SK-N-SH (cell line): ENCODE measurements around the gene SAMD5. TPM values are rescaled to one million over a fixed set of nuclear protein-coding genes. Genes with fewer than 3 reads are reported as not detected.

Source experiments
- CTCF ChIA-PET: fragments of 300-600, 350-600 bp; formaldehyde crosslinking; extraction: SDS; loops from one replicate; lab custom pipeline; 2021; lab: Yijun Ruan, JAX
- POLR2A ChIA-PET: fragments of 350-600 bp; sonication (Branson Sonifier 250); formaldehyde crosslinking; extraction: SDS; loops from one replicate; lab custom pipeline; 2020; ENCODE audit warnings: antibody characterized with exemption, inconsistent platforms; lab: Yijun Ruan, JAX
- DNase-seq: peaks from one replicate; pipeline ENCODE4 v3.0.0; 2012
- H2AFZ ChIP-seq: fragments of 200-600 bp; sonication (generic); 2 replicates; pipeline ENCODE4 v1.8.1; 2016; ENCODE audit warnings: antibody characterized with exemption, mild to moderate bottlenecking, low read depth
- H3F3A ChIP-seq: fragments of 200-600 bp; sonication (generic); replicated peaks from 2 replicates; pipeline ENCODE3; 2016; ENCODE audit warnings: antibody characterized with exemption, mild to moderate bottlenecking; ENCODE audit not compliant: insufficient read depth
- H3K27ac ChIP-seq, 2 experiments: fragments of 200-500 bp in 1 of 2; fragments of 200-600 bp in 1 of 2; sonication (Bioruptor generic) in 1 of 2; sonication (generic), shearing (Covaris generic) in 1 of 2; 2 replicates each; pipeline versions ENCODE4 v1.5.1 to v1.6.1; 2014 to 2016; ENCODE audit warnings: low read depth in 2 of 2, inconsistent platforms in 1 of 2, low read length in 1 of 2, mild to moderate bottlenecking in 1 of 2, mixed read lengths in 1 of 2
- H3K27me3 ChIP-seq: fragments of 200-600 bp; sonication (generic), shearing (Covaris generic); 2 replicates; pipeline ENCODE4 v1.6.1; 2016; ENCODE audit warnings: mixed run types; ENCODE audit not compliant: insufficient read depth
- H3K36me3 ChIP-seq, 2 experiments: fragments of 200-500 bp in 1 of 2; fragments of 200-600 bp in 1 of 2; sonication (Bioruptor generic) in 1 of 2; sonication (generic) in 1 of 2; replicated peaks in 1 of 2; 2 replicates each; pipeline versions ENCODE3 to v1.5.1; 2014 to 2016; ENCODE audit warnings: low read length in 1 of 2, mild to moderate bottlenecking in 1 of 2; ENCODE audit not compliant: insufficient read depth in 2 of 2, control insufficient read depth in 1 of 2
- H3K4me1 ChIP-seq, 2 experiments: fragments of 200-500 bp in 1 of 2; fragments of 200-600 bp in 1 of 2; sonication (Bioruptor generic) in 1 of 2; sonication (generic), shearing (Covaris generic) in 1 of 2; 2 replicates each; pipeline versions ENCODE4 v1.5.1 to v1.6.1; 2014 to 2016; ENCODE audit warnings: low read depth in 1 of 2, low read length in 1 of 2, mixed run types in 1 of 2; ENCODE audit not compliant: insufficient read depth in 2 of 2, control insufficient read depth in 1 of 2
- H3K4me2 ChIP-seq: fragments of 200-600 bp; sonication (generic), shearing (Covaris generic); 2 replicates; pipeline ENCODE4 v1.6.1; 2017; ENCODE audit warnings: mixed run types
- H3K4me3 ChIP-seq, 2 experiments: fragments of 200-500 bp in 1 of 2; fragments of 200-600 bp in 1 of 2; sonication (Bioruptor generic) in 1 of 2; sonication (generic), shearing (Covaris generic) in 1 of 2; 2 replicates each; pipeline versions ENCODE4 v1.5.1 to v1.8.1; 2014 to 2016; ENCODE audit warnings: low read depth in 2 of 2, inconsistent platforms in 1 of 2, low read length in 1 of 2, mild to moderate bottlenecking in 1 of 2, mixed read lengths in 1 of 2, moderate library complexity in 1 of 2
- H3K79me2 ChIP-seq: fragments of 200-600 bp; sonication (generic); 2 replicates; pipeline ENCODE4 v1.8.1; 2017; ENCODE audit warnings: mild to moderate bottlenecking; ENCODE audit not compliant: insufficient read depth
- H3K9ac ChIP-seq: fragments of 200-600 bp; sonication (generic); 2 replicates; pipeline ENCODE4 v1.6.1; 2017; ENCODE audit warnings: mixed run types
- H3K9me2 ChIP-seq: fragments of 200-600 bp; sonication (generic); 2 replicates; pipeline ENCODE4 v1.6.1; 2017; ENCODE audit warnings: mixed run types
- H3K9me3 ChIP-seq: fragments of 200-600 bp; sonication (generic); 2 replicates; pipeline ENCODE4 v1.6.1; 2017; ENCODE audit warnings: mixed run types, mild to moderate bottlenecking, moderate library complexity
- H4K20me1 ChIP-seq: fragments of 200-600 bp; sonication (generic); 2 replicates; pipeline ENCODE4 v1.6.1; 2017; ENCODE audit warnings: mild to moderate bottlenecking, mixed run types; ENCODE audit not compliant: insufficient read depth
- CHD2 ChIP-seq: fragments of 150-350 bp; IDR thresholded peaks from 2 replicates; pipeline ENCODE4 v1.6.1; 2018; ENCODE audit warnings: low read length; ENCODE audit not compliant: partially characterized antibody
- CTCF ChIP-seq: fragments of 200-600 bp; sonication (generic); IDR thresholded peaks from 2 replicates; pipeline ENCODE4 v1.6.1; 2017; ENCODE audit warnings: antibody characterized with exemption, mild to moderate bottlenecking, moderate library complexity
- ELF1 ChIP-seq: IDR thresholded peaks from 2 replicates; pipeline ENCODE4 v1.4.0; 2012
- EZH2phosphoT487 ChIP-seq: fragments of 200-600 bp; sonication (generic); IDR thresholded peaks from 2 replicates; pipeline ENCODE4 v1.6.1; 2017; ENCODE audit warnings: low read depth, mixed run types, mild to moderate bottlenecking, antibody characterized with exemption, moderate library complexity, borderline replicate concordance
- FOSL2 ChIP-seq: IDR thresholded peaks from 2 replicates; pipeline ENCODE4 v1.4.0; 2012; ENCODE audit warnings: low read depth, mild to moderate bottlenecking, moderate library complexity, borderline replicate concordance
- GABPA ChIP-seq: IDR thresholded peaks from 2 replicates; pipeline ENCODE4 v1.4.0; 2012; ENCODE audit warnings: low read depth, mild to moderate bottlenecking
- JUND ChIP-seq: IDR thresholded peaks from 2 replicates; pipeline ENCODE4 v1.4.0; 2012
- MEF2A ChIP-seq: IDR thresholded peaks from 2 replicates; pipeline ENCODE4 v1.4.0; 2012; ENCODE audit warnings: low read depth, borderline replicate concordance
- NFIC ChIP-seq: IDR thresholded peaks from 2 replicates; pipeline ENCODE4 v1.4.0; 2012; ENCODE audit warnings: borderline replicate concordance
- NRF1 ChIP-seq: IDR thresholded peaks from 2 replicates; pipeline ENCODE4 v1.6.1; 2012; ENCODE audit warnings: low read depth, mild to moderate bottlenecking, low read length
- PBX3 ChIP-seq: IDR thresholded peaks from 2 replicates; pipeline ENCODE4; 2012
- RAD21 ChIP-seq: IDR thresholded peaks from 2 replicates; pipeline ENCODE4 v1.6.1; 2012; ENCODE audit warnings: mild to moderate bottlenecking, low read length
- RCOR1 ChIP-seq: fragments of 150-350 bp; IDR thresholded peaks from 2 replicates; pipeline ENCODE4 v1.6.1; 2017; ENCODE audit warnings: antibody characterized with exemption, low read length
- RFX5 ChIP-seq: IDR thresholded peaks from 2 replicates; pipeline ENCODE4 v1.6.1; 2012; ENCODE audit warnings: mild to moderate bottlenecking, improper control_type of control experiment, low read length
- TAF1 ChIP-seq: IDR thresholded peaks from 2 replicates; pipeline ENCODE4 v1.6.1; 2012; ENCODE audit warnings: low read depth, mild to moderate bottlenecking, low read length, moderate library complexity, borderline replicate concordance
- TEAD4 ChIP-seq: IDR thresholded peaks from 2 replicates; pipeline ENCODE4 v1.4.0; 2012; ENCODE audit warnings: mild to moderate bottlenecking, borderline replicate concordance; ENCODE audit not compliant: insufficient read depth
- USF1 ChIP-seq: IDR thresholded peaks from 2 replicates; pipeline ENCODE4 v1.4.0; 2012; ENCODE audit warnings: low read depth, borderline replicate concordance
- USF2 ChIP-seq: fragments of 150-350 bp; IDR thresholded peaks from 2 replicates; pipeline ENCODE4 v1.6.1; 2017; ENCODE audit warnings: antibody characterized with exemption, low read length, low read depth, borderline replicate concordance
- YY1 ChIP-seq: IDR thresholded peaks from 2 replicates; pipeline ENCODE4 v1.4.0; 2012; ENCODE audit warnings: low read depth, mild to moderate bottlenecking
- WGBS: methylation state at CpG from one replicate; pipeline ENCODE4 v1.1.6; 2017; ENCODE audit warnings: low lambda C conversion rate; 5-methylcytosine and 5-hydroxymethylcytosine counted together
- polyA plus RNA-seq, 3 experiments: library from polyadenylated mRNA; depleted of rRNA; stranded (reverse); fragments of >200 nt; gene quantifications; 2 replicates each; pipeline ENCODE4 v1.2.3, GENCODE V29; 2012

The SAMD5 gene
- polyA plus RNA-seq, 1 of the 3 experiments (the other 2 are of a cell fraction) = not detected

GRCh38 chr6:147564556-147564955 lies 56.1 kb downstream of the SAMD5 start:
- WGBS = 15% methylated on average over 1 of the region's 1 CpG
- no peak for TF ChIP-seq CTCF
- TF ChIP-seq USF1 = no peak
- TF ChIP-seq JUND = no peak
- TF ChIP-seq TEAD4 = no peak
- no peak for TF ChIP-seq MEF2A
- TF ChIP-seq FOSL2 = no peak
- TF ChIP-seq NRF1 = no peak
- TF ChIP-seq NFIC = no peak
- TF ChIP-seq RAD21 = no peak
- no peak for TF ChIP-seq CHD2

GRCh38 chr6:147566244-147566898 lies 57.9 kb downstream of the SAMD5 start:
- Histone ChIP-seq H3K27ac (no peak overlapping the region), H3K4me1 (no peaks in the 10 kb centered on the region; a peak in 1 of 4 replicates), H3K9me2 (no peaks in the 10 kb centered on the region), H3K79me2 (no peaks in the 10 kb centered on the region), H3K27me3 (no peaks in the 10 kb centered on the region; the same call in 1 of the 2 replicates), H2AFZ (no peak overlapping the region), H4K20me1 (no peaks in the 10 kb centered on the region), H3K9ac (no peak overlapping the region), H3F3A (no peaks in the 10 kb centered on the region), H3K4me2 (no peak overlapping the region), H3K9me3 (no peaks in the 10 kb centered on the region), H3K36me3 (no peaks in the 10 kb centered on the region), H3K4me3 (no peak overlapping the region)
- CTCF ChIA-PET = no interaction called here
- DNase-seq = no peak
- 4% methylated on average over 3 of the region's 3 CpGs for WGBS
- POLR2A ChIA-PET = no interaction called here
- TF ChIP-seq GABPA = no peak
- no peak for TF ChIP-seq EZH2phosphoT487
- no peak for TF ChIP-seq PBX3
- TF ChIP-seq YY1 = no peak
- no peak for TF ChIP-seq USF2
- no peak for TF ChIP-seq RCOR1
- TF ChIP-seq RFX5 = no peak
- TF ChIP-seq ELF1 = no peak
- no peak for TF ChIP-seq CHD2
- TF ChIP-seq USF1 = no peak
- no peak for TF ChIP-seq JUND
- no peak for TF ChIP-seq NFIC
- no peak for TF ChIP-seq MEF2A
- TF ChIP-seq TAF1 = no peak
- TF ChIP-seq TEAD4 = no peak
- no peak for TF ChIP-seq CTCF

More at GRCh38 chr6:147564556-147564955, 56.1 kb downstream of the SAMD5 start:
- ChIA-PET CTCF (no interaction called here), POLR2A (no interaction called here)
- H3K36me3 ChIP-seq = no peaks in the 10 kb centered on the region
- H4K20me1 ChIP-seq = no peaks in the 10 kb centered on the region
- no peaks in the 10 kb centered on the region for H3K9me3 ChIP-seq
- H3K4me3 ChIP-seq = no peak overlapping the region
- no peaks in the 10 kb centered on the region; the same call in 1 of the 2 replicates for H3K27me3 ChIP-seq
- H3K4me1 ChIP-seq = no peaks in the 10 kb centered on the region; a peak in 1 of 4 replicates
- H3K79me2 ChIP-seq = no peaks in the 10 kb centered on the region
- no peak overlapping the region for H2AFZ ChIP-seq
- no peaks in the 10 kb centered on the region for H3F3A ChIP-seq
- DNase-seq = no peak
- H3K4me2 ChIP-seq = no peak overlapping the region
- no peak overlapping the region for H3K9ac ChIP-seq
- H3K9me2 ChIP-seq = no peaks in the 10 kb centered on the region
- H3K27ac ChIP-seq = no peak overlapping the region
